COLO829 (cell line): ENCODE data around the gene CXCL11.
"Not testable (repeated sequence)": the region's sequence is repeated elsewhere in the genome, so short reads cannot be mapped to it uniquely, and the experiment has no call there.

ENCODE experiments used
- DNase-seq: peaks from one replicate; pipeline ENCODE4 v3.0.0; 2012; ENCODE audit warnings: low spot score

The CXCL11 gene

DNA sequence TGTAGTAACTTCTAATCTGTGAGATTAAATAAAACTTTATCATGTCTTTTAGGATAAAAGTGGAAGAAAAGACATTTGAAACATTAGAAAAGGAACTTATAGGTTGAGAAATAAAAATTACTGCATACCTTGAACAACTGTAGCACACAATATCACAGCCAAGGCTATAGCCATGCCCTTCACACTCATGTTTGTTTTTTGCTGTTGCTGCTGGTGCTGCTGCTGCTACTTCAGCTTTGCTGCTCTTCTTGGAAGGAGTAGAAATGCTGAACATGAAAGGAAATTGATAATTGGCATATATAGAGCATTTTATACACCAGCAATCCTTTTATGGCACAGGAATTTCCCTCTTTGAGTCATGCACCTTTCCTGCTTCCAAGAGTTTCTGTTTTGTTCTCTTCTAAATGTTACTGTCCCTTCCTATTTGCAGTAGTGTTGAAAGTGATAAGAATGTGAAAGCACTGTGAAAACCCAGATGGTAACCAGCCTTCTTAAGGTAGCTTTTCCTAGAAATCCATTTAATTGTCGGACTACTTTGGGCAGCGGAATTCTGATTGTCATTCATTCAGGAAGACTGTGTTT is at the start of gene CXCL11:
TSS of gene CXCL11 (minus strand) at position 272 of the 582 bp plus-strand sequence. CDS start at position 189, 83 bp downstream.
- no peak for DNase-seq

DNA sequence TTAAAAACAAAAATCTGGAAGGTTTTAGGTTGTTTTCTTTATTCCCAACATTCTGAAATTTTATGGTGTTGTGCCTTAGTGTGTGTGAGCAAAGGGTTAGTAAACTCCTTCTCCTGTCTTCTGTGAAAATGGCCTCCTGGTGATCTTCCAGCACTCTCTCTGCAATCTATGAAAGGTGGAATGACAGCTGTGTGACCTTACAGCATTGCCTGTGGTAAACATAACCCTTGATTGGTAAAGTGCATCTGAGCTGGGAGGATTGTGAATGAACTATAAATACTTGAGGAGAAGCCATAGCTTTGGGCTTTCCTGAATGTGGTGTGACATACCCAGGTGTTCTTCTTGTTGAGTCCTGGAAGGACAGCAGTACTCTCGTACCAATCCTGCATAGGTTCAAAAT is 48.7 kb upstream of the CXCL11 start:
- DNase-seq: no peak

- no peak for DNase-seq
Observed at GRCh38 chr4:76083386-76083988, 47.6 kb upstream of the CXCL11 start.

DNA sequence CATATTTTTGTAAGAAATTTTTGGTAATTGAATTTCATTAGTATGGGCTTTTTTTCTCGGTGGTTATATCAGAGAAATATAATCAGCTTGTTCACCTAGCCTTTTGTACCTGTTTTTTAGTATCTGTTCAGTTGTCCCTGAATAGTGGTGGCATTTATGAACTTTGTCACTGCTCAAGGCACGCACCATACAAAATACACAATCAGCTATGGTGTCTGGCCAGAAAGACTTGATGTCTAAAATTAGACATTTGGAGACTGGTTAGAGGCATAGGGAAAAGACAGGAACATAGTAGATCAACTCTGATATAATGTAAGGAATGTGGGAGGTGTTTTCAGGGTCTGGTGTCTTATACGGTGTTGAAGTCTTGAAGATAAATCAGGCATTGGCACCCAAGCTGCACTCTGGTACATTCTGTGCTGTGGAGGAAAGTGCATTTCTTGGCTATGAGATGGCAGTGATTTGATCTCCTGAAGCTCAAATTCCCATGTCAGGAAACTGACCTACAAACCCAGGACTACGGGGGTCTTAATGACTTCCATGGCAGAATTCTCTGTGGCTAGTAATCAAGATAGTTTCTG is 42.3 kb upstream of the CXCL11 start:
- DNase-seq: no peak

- DNase-seq: peak; percentile 63
Observed at GRCh38 chr4:76074993-76075600, 39.2 kb upstream of the CXCL11 start.

GRCh38 chr4:76074468-76074867 is 38.6 kb upstream of the CXCL11 start, which contains the start of gene ART3:
TSS of gene ART3 (plus strand) at chr4:76074709. CDS start at chr4:76075890, 1,181 bp downstream.
- DNase-seq: no peak

GRCh38 chr4:76072760-76073159 is 36.9 kb upstream of the CXCL11 start:
- no peak for DNase-seq

GRCh38 chr4:76067652-76068286 is 31.9 kb upstream of the CXCL11 start:
- peak; percentile 83 for DNase-seq

DNA sequence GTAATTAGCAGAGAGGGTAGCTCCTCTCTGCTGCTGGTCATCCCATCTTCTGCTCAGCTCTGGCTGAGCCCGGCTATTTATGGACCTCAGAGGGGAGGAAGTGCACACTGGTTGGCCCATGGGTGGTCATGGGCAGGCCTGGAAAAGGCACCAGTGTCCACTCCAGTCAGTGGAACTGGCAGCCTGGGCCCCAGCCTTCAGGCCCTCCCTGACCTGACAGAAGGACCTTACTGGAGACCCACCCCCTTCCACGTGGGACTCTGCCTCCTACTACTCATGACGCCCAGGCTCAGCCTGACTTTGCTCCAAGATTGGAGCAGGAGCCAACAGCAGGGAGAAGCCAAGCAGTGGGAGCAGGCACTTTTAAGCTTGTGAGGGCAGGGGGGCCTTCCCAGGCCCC is 30.7 kb upstream of the CXCL11 start:
- no peak for DNase-seq

DNA sequence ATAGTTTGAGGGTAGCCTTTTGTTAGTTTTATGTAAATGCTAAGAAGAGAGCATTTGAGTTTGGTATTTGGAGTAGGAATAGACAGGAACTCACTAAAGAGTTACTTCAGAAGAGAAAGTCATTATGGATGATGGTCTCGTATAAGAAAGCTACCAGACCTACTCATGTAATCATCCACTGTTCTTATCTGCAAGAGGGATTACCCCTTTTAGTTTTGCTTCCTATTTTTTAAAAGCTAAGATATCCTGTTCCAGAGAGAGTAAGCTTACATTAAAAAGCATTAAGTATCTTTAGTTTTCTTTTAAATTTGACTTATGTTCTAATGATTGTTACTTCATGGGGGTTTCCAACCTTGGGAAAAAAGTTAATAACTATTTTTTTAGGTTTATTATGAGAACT is 26.1 kb upstream of the CXCL11 start:
- DNase-seq: no peak

GRCh38 chr4:76061421-76061820 is 25.6 kb upstream of the CXCL11 start:
- DNase-seq: peak; percentile 64

- DNase-seq: no peak
Observed at GRCh38 chr4:76060506-76060905, 24.6 kb upstream of the CXCL11 start.

GRCh38 chr4:76059750-76060149 is 23.9 kb upstream of the CXCL11 start:
- peak; percentile 56 for DNase-seq

DNA sequence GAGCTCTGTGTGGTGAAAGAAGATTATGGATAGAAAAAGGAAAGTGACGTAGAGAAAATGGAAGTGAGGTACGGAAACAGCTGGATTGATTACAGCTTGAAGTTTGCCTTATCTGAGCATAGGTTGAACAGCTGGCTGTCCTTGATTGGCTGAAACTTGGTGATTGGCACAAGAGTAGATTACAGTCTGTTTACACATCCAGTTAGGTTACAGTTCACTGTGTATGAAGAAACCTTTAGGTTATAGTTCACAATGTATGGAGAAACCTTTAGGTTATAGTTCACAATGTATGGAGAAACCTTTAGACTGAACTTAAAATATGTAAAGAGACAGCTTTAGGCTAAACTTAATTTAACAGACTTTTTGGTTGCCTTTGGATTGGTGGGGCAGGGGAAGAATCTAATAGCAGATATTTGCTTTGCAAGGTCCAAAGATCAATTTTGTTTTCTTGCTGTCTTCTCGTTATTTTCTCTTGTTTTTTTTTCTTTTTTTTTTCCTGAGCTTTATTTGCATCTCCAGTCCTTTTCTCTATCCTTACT is 23.1 kb upstream of the CXCL11 start:
- DNase-seq: no peak

DNA sequence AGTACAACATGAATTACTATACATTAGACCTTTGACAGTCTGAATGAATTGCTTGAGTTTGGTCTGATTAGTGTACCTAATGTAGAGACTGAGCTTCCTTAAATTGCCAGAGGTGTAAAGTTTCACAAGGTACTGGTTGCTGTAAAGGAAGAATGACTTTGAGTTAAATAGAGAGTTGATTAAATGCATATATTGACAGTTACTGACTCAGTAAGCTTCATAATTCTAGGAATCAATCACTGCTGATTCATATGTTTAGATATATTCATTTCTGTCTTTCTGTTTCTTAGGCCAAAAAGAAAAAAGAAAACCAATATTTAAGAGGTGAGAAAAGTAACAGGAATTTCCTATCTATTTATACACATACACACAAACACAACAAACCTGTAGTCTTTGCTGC is 22.4 kb upstream of the CXCL11 start:
- no peak for DNase-seq

GRCh38 chr4:76055421-76055820 is 19.6 kb upstream of the CXCL11 start:
- DNase-seq: no peak

- no peak for DNase-seq
Observed at GRCh38 chr4:76055016-76055415, 19.1 kb upstream of the CXCL11 start.

DNA sequence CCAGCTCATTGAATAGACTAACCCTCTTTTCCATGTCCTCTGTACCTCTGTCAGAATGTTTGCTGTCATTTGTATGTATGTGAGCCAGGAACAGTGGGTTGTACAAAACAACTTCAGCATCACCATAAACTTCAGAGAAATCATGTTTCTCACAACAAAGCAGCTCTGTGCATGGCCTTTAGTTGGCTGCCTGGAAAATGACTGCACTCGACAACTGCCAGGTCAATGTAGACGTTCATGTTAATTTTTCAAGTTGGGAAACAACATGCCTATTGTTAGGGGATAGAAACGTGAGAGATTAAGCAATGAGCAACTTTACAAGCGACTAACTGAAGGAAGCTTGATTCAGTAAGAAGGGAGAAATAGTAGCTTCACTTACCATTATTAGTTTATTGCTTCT is 17.9 kb upstream of the CXCL11 start:
- peak; percentile 95 for DNase-seq

DNA sequence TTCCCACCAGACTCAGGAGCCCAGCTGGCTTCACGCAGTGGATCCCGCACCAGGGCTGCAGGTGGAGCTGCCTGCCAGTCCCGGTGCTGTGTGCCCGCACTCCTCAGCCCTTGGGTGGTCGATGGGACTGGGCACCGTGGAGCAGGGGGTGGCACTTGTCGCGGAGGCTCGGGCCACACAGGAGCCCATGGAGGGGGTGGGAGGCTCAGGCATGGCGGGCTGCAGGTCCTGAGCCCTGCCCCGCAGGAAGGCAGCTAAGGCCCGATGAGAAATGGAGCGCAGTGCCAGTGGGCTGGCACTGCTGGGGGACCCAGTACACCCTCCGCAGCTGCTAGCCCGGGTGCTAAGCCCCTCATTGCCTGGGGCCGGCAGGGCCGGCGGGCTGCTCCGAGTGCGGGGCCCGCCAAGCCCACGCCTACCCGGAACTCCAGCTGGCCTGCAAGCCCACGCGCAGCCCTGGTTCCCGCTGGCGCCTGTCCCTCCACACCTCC is 14.7 kb upstream of the CXCL11 start:
- DNase-seq: not testable (repeated sequence)

DNA sequence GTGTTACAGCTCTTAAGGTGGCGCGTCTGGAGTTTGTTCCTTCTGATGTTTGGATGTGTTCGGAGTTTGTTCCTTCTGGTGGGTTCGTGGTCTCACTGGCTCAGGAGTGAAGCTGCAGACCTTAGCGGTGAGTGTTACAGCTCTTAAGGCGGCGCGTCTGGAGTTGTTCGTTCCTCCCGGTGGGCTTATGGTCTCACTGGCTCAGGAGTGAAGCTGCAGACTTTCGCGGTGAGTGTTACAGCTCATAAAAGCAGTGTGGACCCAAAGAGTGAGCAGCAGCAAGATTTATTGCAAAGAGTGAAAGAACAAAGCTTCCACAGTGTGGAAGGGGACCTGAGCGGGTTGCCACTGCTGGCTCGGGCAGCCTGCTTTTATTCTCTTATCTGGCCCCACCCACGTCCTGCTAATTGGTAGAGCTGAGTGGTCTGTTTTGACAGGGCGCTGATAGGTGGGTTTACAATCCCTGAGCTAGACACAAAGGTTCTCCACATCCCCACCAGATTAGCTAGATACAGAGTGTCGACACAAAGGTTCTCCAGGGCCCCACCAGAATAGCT is 14.1 kb upstream of the CXCL11 start:
- not testable (repeated sequence) for DNase-seq

GRCh38 chr4:76044686-76045085 is 8.8 kb upstream of the CXCL11 start:
- not testable (repeated sequence) for DNase-seq

GRCh38 chr4:76043306-76043705 is 7.4 kb upstream of the CXCL11 start:
- DNase-seq: not testable (repeated sequence)
